Suprapubic skin (tissue), 4 donors: ENCODE measurements around the gene MFGE8. TPM values are rescaled to one million over a fixed set of nuclear protein-coding genes. Genes with fewer than 3 reads are reported as not detected.

ENCODE experiments used
- DNase-seq, 2 donors: peaks; one replicate each; pipeline ENCODE4 v3.0.0-alpha.2; 2019; ENCODE audit warnings: low spot score in 2 of 2
- H3K27ac ChIP-seq: fragments of 200-600 bp; sonication (generic); one replicate; pipeline ENCODE4 v1.5.1; 2019
- H3K27me3 ChIP-seq: fragments of 200-600 bp; sonication (generic); one replicate; pipeline ENCODE4 v1.5.1; 2019
- H3K36me3 ChIP-seq: fragments of 200-600 bp; sonication (generic); one replicate; pipeline ENCODE4 v1.5.1; 2019
- H3K4me1 ChIP-seq: fragments of 200-600 bp; sonication (generic); one replicate; pipeline ENCODE4 v1.5.1; 2019
- H3K4me3 ChIP-seq: fragments of 200-600 bp; sonication (generic); one replicate; pipeline ENCODE4 v1.5.1; 2019; ENCODE audit warnings: mild to moderate bottlenecking
- H3K9me3 ChIP-seq: fragments of 200-600 bp; sonication (generic); one replicate; pipeline ENCODE4 v1.5.1; 2019
- EP300 ChIP-seq: sonication (generic); formaldehyde crosslinking; IDR thresholded peaks from one replicate; pipeline ENCODE4 v1.6.1; 2017; ENCODE audit warnings: antibody characterized with exemption
- POLR2A ChIP-seq, 2 donors: fragments of 450-650 bp; IDR thresholded peaks; one replicate each; pipeline ENCODE4 v1.6.1; 2017; ENCODE audit warnings: antibody characterized with exemption in 2 of 2, mild to moderate bottlenecking in 2 of 2, moderate library complexity in 2 of 2
- POLR2AphosphoS5 ChIP-seq, 3 donors: sonication (generic); formaldehyde crosslinking; IDR thresholded peaks; one replicate each; pipeline ENCODE4 v1.6.1; 2017; ENCODE audit warnings: antibody characterized with exemption in 3 of 3
- WGBS: methylation state at CpG from one replicate; pipeline ENCODE4 v1.1.5; 2018; 5-methylcytosine and 5-hydroxymethylcytosine counted together
- total RNA-seq, 4 donors: library from RNA; depleted of rRNA; stranded (reverse); fragments of >200 nt; gene quantifications; one replicate each; pipeline ENCODE4 v1.1.0, GENCODE V29; 2016
- TF ChIP-seq, protein P1 (sequence below), 2 donors: fragments of 200-600 bp in 1 of 2; fragments of 450-650 bp in 1 of 2; sonication (generic) in 1 of 2; IDR thresholded peaks; one replicate each; pipeline ENCODE4 v1.5.1; 2016 to 2019; ENCODE audit warnings: antibody characterized with exemption in 2 of 2, mild to moderate bottlenecking in 1 of 2, moderate library complexity in 1 of 2

Gene MFGE8
- total RNA-seq, 4 donors from 2014 or later = 154 to 211 (median 171) TPM

- TF ChIP-seq POLR2A (IDR thresholded peaks at IDR 0.05) (peak in 1 of 2 donors; percentile 0), EP300 (no peak)
- WGBS = 45% methylated on average over 2 of the region's 2 CpGs
- Histone ChIP-seq H3K9me3 (no peaks in the 10 kb centered on the region), H3K27ac (no peak overlapping the region), H3K4me1 (peaks cover 33% of the 10 kb centered on the region), H3K4me3 (no peak overlapping the region), H3K36me3 (peaks cover 63% of the 10 kb centered on the region), H3K27me3 (no peaks in the 10 kb centered on the region)
- no peak for DNase-seq
These were observed 8.9 kb downstream of the MFGE8 start for GRCh38 chr15:88904257-88904623.

DNA sequence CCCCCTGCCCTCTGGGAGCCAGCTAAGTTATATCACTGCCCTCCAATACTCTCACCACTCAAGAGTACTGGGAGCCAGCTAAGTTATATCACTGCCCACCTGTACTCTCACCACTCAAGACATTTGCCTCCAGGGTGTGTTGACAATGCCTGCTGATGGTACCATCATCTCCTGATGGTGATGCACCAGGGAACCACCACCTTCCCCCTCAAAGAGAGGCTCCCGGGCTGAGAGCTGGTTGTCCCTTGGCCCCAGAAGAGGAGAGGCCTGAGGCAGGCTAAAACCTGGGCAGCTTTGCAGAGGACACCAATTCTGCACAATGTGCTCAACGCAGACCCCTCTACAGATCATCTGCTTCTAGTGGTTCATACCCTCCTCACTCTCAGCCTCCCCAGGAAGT is 10.3 kb downstream of the MFGE8 start:
- Histone ChIP-seq H3K9me3 (no peaks in the 10 kb centered on the region), H3K4me3 (no peak overlapping the region), H3K27ac (no peak overlapping the region), H3K27me3 (no peaks in the 10 kb centered on the region), H3K36me3 (peaks cover 58% of the 10 kb centered on the region), H3K4me1 (peaks cover 30% of the 10 kb centered on the region)
- WGBS = 94% methylated on average over 2 of the region's 2 CpGs
- no peak for DNase-seq
- no peak for TF ChIP-seq EP300
- TF ChIP-seq, protein P1, sequence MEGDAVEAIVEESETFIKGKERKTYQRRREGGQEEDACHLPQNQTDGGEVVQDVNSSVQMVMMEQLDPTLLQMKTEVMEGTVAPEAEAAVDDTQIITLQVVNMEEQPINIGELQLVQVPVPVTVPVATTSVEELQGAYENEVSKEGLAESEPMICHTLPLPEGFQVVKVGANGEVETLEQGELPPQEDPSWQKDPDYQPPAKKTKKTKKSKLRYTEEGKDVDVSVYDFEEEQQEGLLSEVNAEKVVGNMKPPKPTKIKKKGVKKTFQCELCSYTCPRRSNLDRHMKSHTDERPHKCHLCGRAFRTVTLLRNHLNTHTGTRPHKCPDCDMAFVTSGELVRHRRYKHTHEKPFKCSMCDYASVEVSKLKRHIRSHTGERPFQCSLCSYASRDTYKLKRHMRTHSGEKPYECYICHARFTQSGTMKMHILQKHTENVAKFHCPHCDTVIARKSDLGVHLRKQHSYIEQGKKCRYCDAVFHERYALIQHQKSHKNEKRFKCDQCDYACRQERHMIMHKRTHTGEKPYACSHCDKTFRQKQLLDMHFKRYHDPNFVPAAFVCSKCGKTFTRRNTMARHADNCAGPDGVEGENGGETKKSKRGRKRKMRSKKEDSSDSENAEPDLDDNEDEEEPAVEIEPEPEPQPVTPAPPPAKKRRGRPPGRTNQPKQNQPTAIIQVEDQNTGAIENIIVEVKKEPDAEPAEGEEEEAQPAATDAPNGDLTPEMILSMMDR (IDR thresholded peaks at IDR 0.05) = no peak
- TF ChIP-seq POLR2AphosphoS5 (IDR thresholded peaks at IDR 0.05) = no peak
- TF ChIP-seq POLR2A (IDR thresholded peaks at IDR 0.05) = no peak

GRCh38 chr15:88902221-88902835 is 10.9 kb downstream of the MFGE8 start:
- H3K27ac ChIP-seq = no peak overlapping the region
- H3K36me3 ChIP-seq = peaks cover 53% of the 10 kb centered on the region
- no peak overlapping the region for H3K4me3 ChIP-seq
- DNase-seq = no peak
- H3K27me3 ChIP-seq = no peaks in the 10 kb centered on the region
- H3K9me3 ChIP-seq = no peaks in the 10 kb centered on the region
- peaks cover 32% of the 10 kb centered on the region for H3K4me1 ChIP-seq
- TF ChIP-seq, protein P1 (IDR thresholded peaks at IDR 0.05) = no peak
- TF ChIP-seq POLR2AphosphoS5 (IDR thresholded peaks at IDR 0.05) (no peak), POLR2A (IDR thresholded peaks at IDR 0.05) (no peak), EP300 (no peak)
- 75% methylated on average over 6 of the region's 6 CpGs for WGBS

- Histone ChIP-seq H3K4me3 (no peak overlapping the region), H3K27ac (no peak overlapping the region), H3K27me3 (no peaks in the 10 kb centered on the region), H3K4me1 (peaks cover 36% of the 10 kb centered on the region), H3K9me3 (no peaks in the 10 kb centered on the region), H3K36me3 (peaks cover 46% of the 10 kb centered on the region)
- 98% methylated on average over 5 of the region's 15 CpGs for WGBS
- DNase-seq = no peak
- no peak for TF ChIP-seq POLR2A (IDR thresholded peaks at IDR 0.05)
- TF ChIP-seq POLR2AphosphoS5 (IDR thresholded peaks at IDR 0.05) = no peak
- no peak for TF ChIP-seq EP300
- TF ChIP-seq, protein P1 (IDR thresholded peaks at IDR 0.05) = no peak
These were observed 11.5 kb downstream of the MFGE8 start for GRCh38 chr15:88901508-88902220.

- no peak for TF ChIP-seq EP300
- TF ChIP-seq POLR2AphosphoS5 (IDR thresholded peaks at IDR 0.05) = no peak
- no peak for TF ChIP-seq POLR2A (IDR thresholded peaks at IDR 0.05)
- TF ChIP-seq, protein P1 (IDR thresholded peaks at IDR 0.05) = no peak
- H3K4me1 ChIP-seq = peaks cover 42% of the 10 kb centered on the region
- H3K9me3 ChIP-seq = no peaks in the 10 kb centered on the region
- no peak overlapping the region for H3K4me3 ChIP-seq
- peaks cover 40% of the 10 kb centered on the region for H3K36me3 ChIP-seq
- H3K27ac ChIP-seq = no peak overlapping the region
- DNase-seq = no peak
- WGBS = 80% methylated on average over 5 of the region's 5 CpGs
- H3K27me3 ChIP-seq = no peaks in the 10 kb centered on the region
These were observed 12.2 kb downstream of the MFGE8 start for GRCh38 chr15:88900982-88901418.
